Liver (tissue), 9 donors: ENCODE measurements around the gene WDR59. TPM values are rescaled to one million over a fixed set of nuclear protein-coding genes. Genes with fewer than 3 reads are reported as not detected.

ENCODE experiments used
- DNase-seq: peaks from one replicate; pipeline ENCODE4 v3.0.0-alpha.2; 2017; ENCODE audit warnings: low spot score
- H3K27ac ChIP-seq, 2 donors: one replicate each; pipeline ENCODE4 v1.7.0; 2013; ENCODE audit warnings: inconsistent platforms in 2 of 2, low read length in 2 of 2, control low read depth in 1 of 2, low read depth in 1 of 2, mild to moderate bottlenecking in 1 of 2
- H3K27me3 ChIP-seq, 4 donors: one replicate each; pipeline versions ENCODE4 v1.6.1 to v1.7.0; 2013; ENCODE audit warnings: low read length in 3 of 4, inconsistent platforms in 1 of 4, mild to moderate bottlenecking in 1 of 4, moderate library complexity in 1 of 4; ENCODE audit not compliant: control insufficient read depth in 4 of 4, insufficient read depth in 4 of 4
- H3K36me3 ChIP-seq, 4 donors: one replicate each; pipeline versions ENCODE4 v1.6.1 to v1.7.0; 2013; ENCODE audit warnings: low read length in 3 of 4, mild to moderate bottlenecking in 3 of 4, low read depth in 1 of 4, moderate library complexity in 1 of 4; ENCODE audit not compliant: control insufficient read depth in 4 of 4, insufficient read depth in 3 of 4
- H3K4me1 ChIP-seq, 4 donors: one replicate each; pipeline versions ENCODE4 v1.6.1 to v1.7.0; 2013; ENCODE audit warnings: low read length in 3 of 4, mild to moderate bottlenecking in 3 of 4, moderate library complexity in 1 of 4; ENCODE audit not compliant: control insufficient read depth in 4 of 4, insufficient read depth in 4 of 4
- H3K4me3 ChIP-seq, 3 donors: one replicate each; pipeline versions ENCODE4 v1.6.1 to v1.7.0; 2013; ENCODE audit warnings: low read length in 3 of 3, control low read depth in 1 of 3, low read depth in 1 of 3, mild to moderate bottlenecking in 1 of 3
- H3K9ac ChIP-seq, 2 donors: one replicate each; pipeline ENCODE4 v1.7.0; 2013; ENCODE audit warnings: low read length in 2 of 2, mild to moderate bottlenecking in 2 of 2, moderate library complexity in 2 of 2, control low read depth in 1 of 2, low read depth in 1 of 2
- H3K9me3 ChIP-seq, 4 donors: one replicate each; pipeline versions ENCODE4 v1.6.1 to v1.7.0; 2013; ENCODE audit warnings: low read length in 3 of 4; ENCODE audit not compliant: control insufficient read depth in 4 of 4
- CTCF ChIP-seq: fragments of 150-350 bp; IDR thresholded peaks from 2 replicates; pipeline ENCODE4 v1.5.1; 2017; ENCODE audit warnings: improper control_type of control experiment, low read depth, low read length; ENCODE audit not compliant: missing input control
- FOXA1 ChIP-seq: IDR thresholded peaks from 2 replicates; pipeline ENCODE4 v1.6.1; 2016; ENCODE audit warnings: antibody characterized with exemption
- FOXA2 ChIP-seq: IDR thresholded peaks from 2 replicates; pipeline ENCODE4 v1.6.1; 2016; ENCODE audit warnings: antibody characterized with exemption
- HNF4A ChIP-seq, 2 donors: conservative IDR thresholded peaks; 2 replicates each; pipeline ENCODE4 v1.6.1; 2016; ENCODE audit warnings: antibody characterized with exemption in 2 of 2, mild to moderate bottlenecking in 2 of 2
- HNF4G ChIP-seq: IDR thresholded peaks from 2 replicates; pipeline ENCODE4 v1.6.1; 2016; ENCODE audit warnings: antibody characterized with exemption
- JUND ChIP-seq, 2 donors: IDR thresholded peaks; 2 replicates each; pipeline ENCODE4 v1.6.1; 2016; ENCODE audit warnings: antibody characterized with exemption in 2 of 2
- MAX ChIP-seq: IDR thresholded peaks from 2 replicates; pipeline ENCODE4 v1.6.1; 2016; ENCODE audit warnings: antibody characterized with exemption
- NR2F2 ChIP-seq: IDR thresholded peaks from 2 replicates; pipeline ENCODE4 v1.6.1; 2016; ENCODE audit warnings: antibody characterized with exemption
- RAD21 ChIP-seq, 2 donors: IDR thresholded peaks; 2 replicates each; pipeline ENCODE4 v1.6.1; 2016; ENCODE audit warnings: antibody characterized with exemption in 2 of 2, mild to moderate bottlenecking in 2 of 2
- REST ChIP-seq: IDR thresholded peaks from 2 replicates; pipeline ENCODE4 v1.6.1; 2016; ENCODE audit warnings: antibody characterized with exemption, mild to moderate bottlenecking
- RXRA ChIP-seq, 2 donors: IDR thresholded peaks; 2 replicates each; pipeline ENCODE4 v1.6.1; 2017 to 2018; ENCODE audit warnings: antibody characterized with exemption in 2 of 2, mild to moderate bottlenecking in 1 of 2
- TAF1 ChIP-seq: conservative IDR thresholded peaks from 2 replicates; pipeline ENCODE4 v1.6.1; 2016; ENCODE audit warnings: antibody characterized with exemption, mild to moderate bottlenecking
- YY1 ChIP-seq: IDR thresholded peaks from 2 replicates; pipeline ENCODE4 v1.6.1; 2016; ENCODE audit warnings: antibody characterized with exemption, mild to moderate bottlenecking
- ZBTB33 ChIP-seq: IDR thresholded peaks from 2 replicates; pipeline ENCODE4 v1.6.1; 2016; ENCODE audit warnings: antibody characterized with exemption
- WGBS: extraction: QIAGEN DNeasy Blood & Tissue Kit; methylation state at CpG from one replicate; pipeline ENCODE4 v1.1.7; 2013; 5-methylcytosine and 5-hydroxymethylcytosine counted together
- polyA plus RNA-seq, 2 donors: library from polyadenylated mRNA; stranded (reverse) in 1 of 2; unstranded in 1 of 2; fragments of 200-250 nt in 1 of 2; fragments of >200 nt in 1 of 2; fragmentation: Nextera tagmentation in 1 of 2; extraction: Ambion mirVana in 1 of 2; gene quantifications; one replicate each; pipeline versions ENCODE4 v1.2.1 to v1.2.3, GENCODE V29; 2013 to 2015
- total RNA-seq, 2 donors: library from RNA; depleted of rRNA; stranded (reverse); fragments of >200 nt; gene quantifications; one replicate each; pipeline ENCODE4 v1.2.3, GENCODE V29; 2014
- donor health status: healthy.
- donor health status: healthy.
- donor health status: healthy.
- donor health status: healthy.
- donor health status: healthy.

The WDR59 gene
- total and polyA plus RNA-seq, 4 donors, result 14.1 to 30.3 (median 23.7) TPM

- TF ChIP-seq RXRA (IDR thresholded peaks at IDR 0.05), result no peak
- no peak for TF ChIP-seq FOXA2
- TF ChIP-seq TAF1, result no peak
- no peak for TF ChIP-seq MAX
- TF ChIP-seq REST, result no peak
- no peak for TF ChIP-seq JUND (IDR thresholded peaks at IDR 0.05)
- no peak for TF ChIP-seq NR2F2
- TF ChIP-seq ZBTB33, result no peak
- TF ChIP-seq CTCF, result no peak
- TF ChIP-seq YY1, result no peak
Measured at GRCh38 chr16:74825941-74826340, 159.0 kb downstream of the WDR59 start.

GRCh38 chr16:74825016-74825415 is 159.9 kb downstream of the WDR59 start:
- no peak for TF ChIP-seq HNF4G
- TF ChIP-seq HNF4A (conservative IDR thresholded peaks at IDR 0.05), result no peak
- TF ChIP-seq RAD21 (IDR thresholded peaks at IDR 0.05), result no peak
- TF ChIP-seq REST, result no peak
- no peak for TF ChIP-seq FOXA1
- TF ChIP-seq NR2F2, result no peak

More at GRCh38 chr16:74825941-74826340, 159.0 kb downstream of the WDR59 start:
- Histone ChIP-seq H3K9me3 (peaks cover 0 to 5% (median 1%) of the 10 kb centered on the region in 4 donors), H3K27ac (no peak overlapping the region), H3K4me3 (no peak overlapping the region), H3K36me3 (no peaks in the 10 kb centered on the region), H3K27me3 (no peaks in the 10 kb centered on the region), H3K4me1 (no peaks in the 10 kb centered on the region), H3K9ac (no peak overlapping the region)
- DNase-seq, result no peak
- WGBS, result 57% methylated on average over 5 of the region's 5 CpGs

More at GRCh38 chr16:74825016-74825415, 159.9 kb downstream of the WDR59 start:
- H3K4me1 ChIP-seq, result no peaks in the 10 kb centered on the region
- peaks cover 0 to 5% (median 1%) of the 10 kb centered on the region in 4 donors for H3K9me3 ChIP-seq
- DNase-seq, result no peak
- H3K9ac ChIP-seq, result no peak overlapping the region
- WGBS, result 76% methylated on average over 3 of the region's 3 CpGs
- H3K4me3 ChIP-seq, result no peak overlapping the region
- no peak overlapping the region for H3K27ac ChIP-seq
- H3K36me3 ChIP-seq, result no peaks in the 10 kb centered on the region
- H3K27me3 ChIP-seq, result no peaks in the 10 kb centered on the region
